NCI-H345 treated with DMSO at 0.1 percent for 48 hours (cell line): ENCODE results near the gene FOXC1.

Source experiments
- DNase-seq: peaks from one replicate; lab custom pipeline; 2025; ENCODE audit not compliant: unreplicated experiment; lab: John Stamatoyannopoulos, UW

The FOXC1 gene

GRCh38 chr6:1622851-1623768 lies 13.4 kb downstream of the FOXC1 start:
- DNase-seq, result no peak

GRCh38 chr6:1623769-1624057 lies 14.0 kb downstream of the FOXC1 start:
- DNase-seq, result no peak

GRCh38 chr6:1624058-1624850 lies 14.5 kb downstream of the FOXC1 start:
- no peak for DNase-seq

GRCh38 chr6:1624851-1625781 lies 15.4 kb downstream of the FOXC1 start:
- DNase-seq, result no peak

DNA sequence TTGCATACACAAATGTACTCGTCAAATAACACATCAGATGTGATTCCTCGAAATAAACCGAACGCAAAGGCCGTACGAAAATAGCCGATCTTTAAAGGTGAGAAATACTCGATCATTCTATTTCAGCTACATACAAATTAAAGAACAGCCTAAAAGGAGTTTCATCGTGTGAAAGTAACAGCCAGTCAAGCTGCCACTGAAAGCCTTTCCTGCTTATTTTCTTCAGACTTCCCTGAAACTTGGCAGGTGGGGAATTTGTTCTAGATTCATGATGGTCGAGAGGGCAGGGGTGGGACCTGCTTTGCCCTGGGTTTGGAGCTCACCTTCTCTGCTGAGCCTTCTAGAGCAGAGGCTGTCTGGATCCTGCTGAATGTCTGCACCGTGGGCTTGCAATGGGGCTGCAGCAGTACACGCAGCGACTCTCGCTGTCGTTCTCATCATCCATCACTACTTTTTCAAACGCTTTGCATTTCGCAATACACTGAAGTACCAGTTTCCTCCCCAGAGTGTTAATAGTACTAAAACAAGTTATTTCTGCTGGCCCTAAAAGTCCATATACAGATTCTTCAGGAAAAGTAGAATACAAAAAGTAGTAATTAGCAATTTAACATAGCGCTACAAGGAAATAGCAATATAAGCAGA lies 16.2 kb downstream of the FOXC1 start:
- DNase-seq, result no peak

DNA sequence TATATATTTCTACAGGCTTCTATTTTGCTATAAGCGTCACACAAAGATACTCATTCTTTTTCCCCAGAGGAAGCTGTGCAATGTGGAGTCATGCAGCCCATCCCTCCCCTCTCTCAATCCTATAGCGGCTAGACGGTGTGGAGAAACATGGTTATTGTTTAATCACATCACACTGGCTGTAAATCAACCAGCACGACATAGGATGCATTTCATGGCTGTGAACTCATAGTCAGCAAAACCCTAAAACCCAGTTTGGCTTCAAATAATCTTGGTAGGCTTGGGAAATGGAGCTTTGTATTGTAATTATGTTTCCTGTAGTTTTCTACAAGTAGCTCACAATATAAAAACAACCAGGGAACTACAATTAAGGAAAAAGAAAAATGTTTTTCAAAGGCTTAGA lies 16.8 kb downstream of the FOXC1 start:
- DNase-seq, result no peak

DNA sequence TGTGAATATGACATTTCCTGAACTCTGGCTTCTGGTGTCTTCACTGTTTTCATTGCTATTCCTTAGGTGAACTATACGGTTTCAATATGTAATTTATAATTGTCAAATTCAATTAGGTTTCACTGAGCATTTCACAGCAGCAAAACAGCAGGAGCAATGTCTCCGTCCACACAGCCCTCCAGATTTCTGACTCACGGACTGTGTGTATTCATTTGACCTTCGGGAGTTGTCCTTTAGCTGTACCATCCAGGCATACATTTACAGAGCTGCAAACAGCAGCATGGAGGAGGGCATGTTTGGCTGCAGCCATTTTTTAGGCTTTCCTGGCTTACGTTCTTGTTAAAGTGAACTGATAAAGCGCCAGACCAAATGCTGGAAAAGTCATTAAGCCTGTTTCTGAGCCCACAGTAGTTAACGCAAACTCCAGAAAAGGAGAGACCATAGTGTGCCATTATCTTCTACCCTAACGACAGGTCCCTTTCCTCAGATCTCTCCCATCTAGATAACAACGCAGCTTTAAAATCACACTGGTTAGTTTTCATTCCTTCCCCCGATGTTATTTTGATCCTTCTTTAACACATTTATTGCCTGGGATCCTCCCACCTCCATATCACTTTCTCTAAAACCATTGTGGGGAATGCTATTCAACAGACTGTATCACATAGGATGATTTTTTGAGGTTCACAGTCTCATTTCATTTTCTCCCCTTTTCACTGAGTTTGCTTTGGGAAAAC lies 18.3 kb downstream of the FOXC1 start:
- no peak for DNase-seq

DNA sequence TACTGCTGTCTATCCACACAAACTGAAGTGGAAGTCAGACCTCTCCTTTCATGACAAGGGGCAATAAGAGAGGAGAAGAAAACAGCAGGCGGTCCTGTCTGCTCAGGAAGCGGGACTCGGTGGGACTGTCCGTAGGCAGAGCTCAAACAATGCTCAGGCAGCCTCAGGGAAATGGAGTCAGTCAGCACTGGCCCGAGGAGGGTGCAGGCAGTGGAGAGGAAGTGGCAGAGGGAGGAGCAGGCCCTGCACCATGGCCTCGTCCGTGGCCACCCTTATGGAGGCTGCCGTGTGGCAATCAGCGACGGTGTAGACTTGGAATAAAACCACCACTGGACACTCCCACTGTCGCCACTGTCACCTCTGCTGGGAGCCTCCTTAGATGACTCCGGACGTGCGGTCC lies 19.6 kb downstream of the FOXC1 start:
- no peak for DNase-seq

GRCh38 chr6:1630212-1630770 lies 20.6 kb downstream of the FOXC1 start:
- no peak for DNase-seq

- no peak for DNase-seq
Measured at GRCh38 chr6:1630771-1631217, 21.1 kb downstream of the FOXC1 start.

DNA sequence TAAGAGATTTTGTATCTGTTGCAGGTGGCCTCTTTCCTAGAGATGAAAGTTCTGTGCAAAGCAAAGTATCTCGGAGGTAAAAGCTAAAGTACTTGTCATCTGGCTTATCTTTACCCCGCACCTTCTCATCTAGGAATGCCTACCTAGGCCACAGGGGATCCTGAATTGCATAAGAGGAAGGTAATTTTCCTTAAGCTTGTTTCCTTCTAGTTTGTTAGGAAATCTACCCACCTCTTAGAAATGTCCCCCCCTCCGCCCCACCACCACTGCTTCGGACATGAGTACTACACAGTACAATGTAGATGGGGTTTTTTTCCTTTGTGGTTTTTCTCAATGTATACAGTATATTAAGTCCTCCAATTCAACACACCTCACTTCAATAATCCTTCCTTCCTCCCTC lies 21.5 kb downstream of the FOXC1 start:
- no peak for DNase-seq

- no peak for DNase-seq
Measured at GRCh38 chr6:1633366-1634021, 23.8 kb downstream of the FOXC1 start.

DNA sequence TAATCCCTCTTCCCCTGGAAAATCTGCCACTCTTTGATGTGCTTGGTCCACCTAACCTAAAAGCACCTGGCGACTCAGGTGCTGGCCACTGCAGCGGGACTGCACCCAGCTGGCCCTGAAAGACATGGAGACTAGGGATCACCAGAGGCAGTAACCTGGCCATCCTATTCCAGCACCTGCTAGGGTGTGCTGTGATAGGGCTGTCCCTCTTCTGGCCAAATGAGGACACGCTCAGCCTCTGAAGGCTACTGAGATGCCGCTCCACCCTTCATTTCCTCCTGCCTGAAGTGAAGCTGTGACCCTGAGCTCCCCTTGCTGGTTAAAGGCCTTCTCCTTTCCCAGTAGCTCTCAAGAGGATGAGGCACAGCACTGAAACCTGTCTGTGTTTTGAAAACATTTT lies 24.4 kb downstream of the FOXC1 start:
- DNase-seq, result no peak

GRCh38 chr6:1635305-1636010 lies 25.7 kb downstream of the FOXC1 start:
- no peak for DNase-seq

- no peak for DNase-seq
Measured at GRCh38 chr6:1636272-1636825, 26.6 kb downstream of the FOXC1 start.

- DNase-seq, result no peak
Measured at GRCh38 chr6:1636971-1637871, 27.5 kb downstream of the FOXC1 start.

- no peak for DNase-seq
Measured at GRCh38 chr6:1639430-1639829, 29.7 kb downstream of the FOXC1 start.
